Fibroblast of gingiva (primary cell): ENCODE results near the gene GPR75.

Experiments
- DNase-seq: peaks from one replicate; pipeline ENCODE4 v3.0.0-alpha.2; 2011; ENCODE audit warnings: low read depth

The GPR75 gene

GRCh38 chr2:53859206-53860181, at the start of gene GPR75:
TSS of gene GPR75 (minus strand) at chr2:53859967. CDS start at chr2:53854756, 5,211 bp downstream.
- DNase-seq: peak; percentile 15

- DNase-seq: no peak
These were observed 47.8 kb upstream of the GPR75 start for GRCh38 chr2:53907582-53907981.

- no peak for DNase-seq
These were observed 45.6 kb upstream of the GPR75 start for GRCh38 chr2:53905396-53905795.

GRCh38 chr2:53903011-53903410, 43.2 kb upstream of the GPR75 start:
- DNase-seq: no peak

- no peak for DNase-seq
These were observed 41.4 kb upstream of the GPR75 start for GRCh38 chr2:53901192-53901591.

GRCh38 chr2:53896864-53897263, 37.1 kb upstream of the GPR75 start:
- DNase-seq: peak; percentile 45

- no peak for DNase-seq
These were observed 26.9 kb upstream of the GPR75 start for GRCh38 chr2:53886406-53887280.

GRCh38 chr2:53884883-53885282, 25.1 kb upstream of the GPR75 start:
- DNase-seq: no peak

GRCh38 chr2:53881986-53882385, 22.2 kb upstream of the GPR75 start:
- no peak for DNase-seq

GRCh38 chr2:53881360-53881759, 21.6 kb upstream of the GPR75 start:
- DNase-seq: no peak

GRCh38 chr2:53880756-53881155, 21.0 kb upstream of the GPR75 start:
- DNase-seq: peak; percentile 52

- no peak for DNase-seq
These were observed 17.8 kb upstream of the GPR75 start for GRCh38 chr2:53877556-53877955.

GRCh38 chr2:53877112-53877511, 17.3 kb upstream of the GPR75 start:
- DNase-seq: no peak

- DNase-seq: no peak
These were observed 14.7 kb upstream of the GPR75 start for GRCh38 chr2:53874401-53874950.

- DNase-seq: no peak
These were observed 8.0 kb upstream of the GPR75 start for GRCh38 chr2:53867773-53868172.

- no peak for DNase-seq
These were observed 7.4 kb upstream of the GPR75 start for GRCh38 chr2:53867169-53867568.

GRCh38 chr2:53865962-53866361, 6.2 kb upstream of the GPR75 start:
- DNase-seq: no peak

GRCh38 chr2:53865264-53865663, 5.5 kb upstream of the GPR75 start:
- no peak for DNase-seq

GRCh38 chr2:53863538-53864227, 3.9 kb upstream of the GPR75 start:
- no peak for DNase-seq

GRCh38 chr2:53861824-53862223, 2.1 kb upstream of the GPR75 start:
- no peak for DNase-seq

GRCh38 chr2:53856272-53856671, 3.5 kb downstream of the GPR75 start:
- DNase-seq: no peak

- no peak for DNase-seq
These were observed 5.1 kb downstream of the GPR75 start for GRCh38 chr2:53854678-53855077.
